Omental fat pad (tissue), 4 donors: ENCODE measurements around the gene CGB8. TPM values are rescaled to one million over a fixed set of nuclear protein-coding genes. Genes with fewer than 3 reads are reported as not detected.

Experiments used
- ATAC-seq: fragments of 150-250 bp; one replicate; pipeline ENCODE4 v1.9.1; 2016; ENCODE audit warnings: mild to moderate bottlenecking, moderate library complexity; ENCODE audit not compliant: low FRiP score
- DNase-seq: peaks from one replicate; pipeline ENCODE4 v3.0.0-alpha.2; 2019; ENCODE audit warnings: low spot score
- total RNA-seq, 4 donors: library from RNA; depleted of rRNA; stranded (reverse); fragments of >200 nt; gene quantifications; one replicate each; pipeline ENCODE4 v1.1.0, GENCODE V29; 2016
- TF ChIP-seq, protein P1 (sequence below), 3 donors: fragments of 450-650 bp; IDR thresholded peaks; one replicate each; pipeline ENCODE4 v1.5.1; 2016 to 2017; ENCODE audit warnings: antibody characterized with exemption in 3 of 3, mild to moderate bottlenecking in 3 of 3, moderate library complexity in 2 of 3

CGB8 gene
- total RNA-seq, 4 donors from 2014 or later: not detected

GRCh38 chr19:49017041-49017665 is 31.8 kb downstream of the CGB8 start, which contains the start of gene LHB:
TSS of gene LHB (minus strand) at chr19:49017091. CDS start at chr19:49017081, 10 bp downstream.
- DNase-seq (no peak), ATAC-seq (no peak)
- TF ChIP-seq, protein P1, sequence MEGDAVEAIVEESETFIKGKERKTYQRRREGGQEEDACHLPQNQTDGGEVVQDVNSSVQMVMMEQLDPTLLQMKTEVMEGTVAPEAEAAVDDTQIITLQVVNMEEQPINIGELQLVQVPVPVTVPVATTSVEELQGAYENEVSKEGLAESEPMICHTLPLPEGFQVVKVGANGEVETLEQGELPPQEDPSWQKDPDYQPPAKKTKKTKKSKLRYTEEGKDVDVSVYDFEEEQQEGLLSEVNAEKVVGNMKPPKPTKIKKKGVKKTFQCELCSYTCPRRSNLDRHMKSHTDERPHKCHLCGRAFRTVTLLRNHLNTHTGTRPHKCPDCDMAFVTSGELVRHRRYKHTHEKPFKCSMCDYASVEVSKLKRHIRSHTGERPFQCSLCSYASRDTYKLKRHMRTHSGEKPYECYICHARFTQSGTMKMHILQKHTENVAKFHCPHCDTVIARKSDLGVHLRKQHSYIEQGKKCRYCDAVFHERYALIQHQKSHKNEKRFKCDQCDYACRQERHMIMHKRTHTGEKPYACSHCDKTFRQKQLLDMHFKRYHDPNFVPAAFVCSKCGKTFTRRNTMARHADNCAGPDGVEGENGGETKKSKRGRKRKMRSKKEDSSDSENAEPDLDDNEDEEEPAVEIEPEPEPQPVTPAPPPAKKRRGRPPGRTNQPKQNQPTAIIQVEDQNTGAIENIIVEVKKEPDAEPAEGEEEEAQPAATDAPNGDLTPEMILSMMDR (IDR thresholded peaks at IDR 0.05): no peak

DNA sequence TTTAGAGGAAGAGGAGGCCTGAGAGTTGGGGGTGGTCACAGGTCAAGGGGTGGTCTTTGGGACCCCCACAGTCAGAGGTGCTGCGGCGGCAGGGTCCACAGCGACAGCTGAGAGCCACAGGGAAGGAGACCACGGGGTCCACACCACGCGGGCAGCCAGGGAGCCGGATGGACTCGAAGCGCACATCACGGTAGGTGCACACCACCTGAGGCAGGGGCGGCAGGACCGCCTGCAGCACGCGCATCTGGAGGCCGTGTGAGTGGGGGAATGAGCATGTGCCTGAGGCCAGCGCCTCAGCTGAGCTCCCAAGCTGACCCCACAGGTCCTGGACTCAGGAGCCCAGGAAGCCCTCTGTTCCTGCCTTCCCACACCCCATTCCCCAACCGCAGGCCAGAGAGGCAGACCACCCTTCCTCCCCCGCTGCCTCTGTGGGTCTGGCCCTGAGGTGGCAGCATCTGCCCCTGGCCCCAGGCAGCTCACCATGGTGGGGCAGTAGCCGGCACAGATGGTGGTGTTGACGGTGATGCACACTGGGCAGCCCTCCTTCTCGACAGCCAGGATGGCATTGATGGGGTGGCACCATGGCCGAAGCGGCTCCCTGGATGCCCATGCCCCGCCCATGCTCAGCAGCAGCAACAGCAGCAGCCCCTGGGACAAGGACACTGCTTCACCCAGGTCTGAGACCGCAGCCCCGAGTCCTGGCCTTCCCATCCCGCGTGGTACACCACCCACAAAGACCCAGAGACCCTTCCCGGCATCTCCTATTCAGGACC is 32.7 kb downstream of the CGB8 start:
- ATAC-seq: no peak
- TF ChIP-seq, protein P1 (IDR thresholded peaks at IDR 0.05): no peak

DNA sequence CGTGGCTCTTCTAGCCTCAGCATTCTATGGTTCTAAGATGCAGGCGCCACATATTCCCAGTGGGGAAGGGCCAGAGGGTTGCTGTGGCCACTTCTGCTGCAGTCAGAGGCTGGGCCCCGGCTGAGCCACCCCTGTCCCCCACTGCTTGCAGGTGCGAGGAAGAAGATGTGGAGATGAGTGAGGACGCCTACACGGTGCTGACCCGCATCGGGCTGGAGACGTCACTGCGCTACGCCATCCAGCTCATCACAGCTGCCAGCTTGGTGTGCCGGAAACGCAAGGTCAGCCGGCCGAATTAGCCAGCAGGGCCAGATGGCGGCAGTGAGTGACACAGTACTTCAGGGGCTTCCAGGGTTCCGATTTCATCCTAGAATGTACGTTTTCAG is 34.0 kb downstream of the CGB8 start:
- DNase-seq: no peak
- TF ChIP-seq, protein P1 (IDR thresholded peaks at IDR 0.05): no peak
- no peak for ATAC-seq

More for the DNA sequence above, 32.7 kb downstream of the CGB8 start:
- no peak for DNase-seq

DNA sequence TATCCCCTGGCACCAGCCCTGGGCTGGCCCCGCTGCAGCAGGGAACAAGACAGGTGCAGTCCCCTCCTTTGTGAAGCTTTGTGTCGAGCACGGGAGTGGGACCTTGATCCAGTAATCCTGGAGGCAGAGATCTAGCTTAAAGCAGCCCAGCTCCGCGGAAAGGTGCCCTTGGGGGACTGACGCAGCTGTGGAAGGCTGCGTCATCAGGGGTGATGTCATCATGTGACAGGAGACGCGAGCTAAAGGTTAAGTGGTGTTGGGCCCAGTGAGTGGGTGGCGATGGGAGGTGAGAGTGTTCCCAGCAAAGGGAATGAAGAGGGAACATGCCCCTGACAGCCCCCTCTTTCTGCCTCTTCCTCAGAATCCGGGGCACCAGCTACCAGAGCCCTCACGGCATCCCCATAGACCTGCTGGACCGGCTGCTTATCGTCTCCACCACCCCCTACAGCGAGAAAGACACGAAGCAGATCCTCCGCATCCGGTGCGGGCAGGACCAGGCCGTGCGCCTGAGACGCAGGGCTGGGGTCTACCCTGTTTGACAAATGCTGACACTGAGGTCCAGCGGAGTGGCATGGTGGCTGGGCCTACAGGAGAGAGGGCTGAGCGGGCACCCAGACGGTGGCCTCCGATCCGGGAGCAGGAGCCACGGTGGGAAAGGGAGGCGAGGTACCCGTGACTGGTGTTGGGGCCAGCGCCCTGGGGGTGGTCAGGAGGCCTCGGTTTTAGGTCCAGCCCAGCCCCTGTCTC is 34.6 kb downstream of the CGB8 start:
- ATAC-seq (no peak), DNase-seq (no peak)
- TF ChIP-seq, protein P1 (IDR thresholded peaks at IDR 0.05): no peak

- ATAC-seq: no peak
- TF ChIP-seq, protein P1 (IDR thresholded peaks at IDR 0.05): no peak
- DNase-seq: no peak
These were observed 37.7 kb downstream of the CGB8 start for GRCh38 chr19:49011194-49011593.

- DNase-seq (no peak), ATAC-seq (no peak)
- TF ChIP-seq, protein P1 (IDR thresholded peaks at IDR 0.05): no peak
These were observed 38.5 kb downstream of the CGB8 start for GRCh38 chr19:49010453-49010852.
